Measurements from ENCODE around the gene SLC29A3.
"Not testable (repeated sequence)": the region's sequence is repeated elsewhere in the genome, so short reads cannot be mapped to it uniquely, and the experiment has no call there.

SLC29A3 gene

GRCh38 chr10:71287456-71287855, 31.6 kb upstream of the SLC29A3 start:
- no peak for DNase-seq (ENCODE audit: low read depth in 1 of 2, low spot score in 1 of 2)
- in situ Hi-C loops (cut with HindIII; ENCODE audit: low pct_unique_long_range_greater_than_20kb, low sequenced_read_pairs) = no loop called here
- no peak for TF ChIP-seq JUND (IDR thresholded peaks at IDR 0.05; ENCODE audit: low read depth)

- in situ Hi-C loops (cut with HindIII; ENCODE audit: low pct_unique_long_range_greater_than_20kb, low sequenced_read_pairs) = no loop called here
- no peak for DNase-seq (ENCODE audit: low read depth in 1 of 2, low spot score in 1 of 2)
Measured at GRCh38 chr10:71288461-71288860, 30.6 kb upstream of the SLC29A3 start.

DNA sequence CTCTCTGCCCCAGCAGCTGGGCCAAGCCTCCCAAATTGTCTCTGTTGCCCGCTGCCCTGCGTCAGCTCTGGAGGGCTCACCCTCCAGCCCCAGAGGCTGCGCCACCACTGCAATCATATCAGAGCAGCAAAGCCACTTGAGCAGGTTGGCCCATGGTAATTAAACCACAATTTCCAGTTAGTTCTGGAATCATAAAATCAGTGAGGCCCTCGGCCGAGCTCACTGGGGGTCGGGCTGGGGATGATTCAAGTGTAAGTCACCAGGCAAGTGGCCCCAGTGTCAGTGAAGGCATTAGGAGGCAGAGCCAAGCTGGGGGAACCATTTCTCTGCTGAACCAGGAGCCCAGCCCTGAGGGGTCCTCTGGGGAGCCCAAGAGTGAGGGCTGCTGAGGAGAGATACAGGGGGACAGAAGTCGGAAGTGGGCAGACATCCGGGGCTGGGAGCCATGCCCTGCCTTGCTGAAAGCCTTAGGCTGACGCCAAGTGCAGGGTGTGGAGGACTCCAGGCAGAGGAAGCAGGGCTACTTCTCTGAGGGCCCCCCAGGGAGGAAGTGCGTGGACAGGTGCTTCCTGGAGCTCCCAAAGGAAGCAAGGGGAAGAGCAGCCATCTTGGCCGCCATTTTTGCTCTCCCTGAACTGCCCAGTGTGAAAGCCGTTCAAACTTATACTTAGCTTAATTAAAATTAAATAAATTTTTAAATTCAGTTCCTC, 29.5 kb upstream of the SLC29A3 start:
- DNase-seq (ENCODE audit: low read depth in 1 of 2, low spot score in 1 of 2) = no peak
- in situ Hi-C loops (cut with HindIII; ENCODE audit: low pct_unique_long_range_greater_than_20kb, low sequenced_read_pairs) = no loop called here
- no peak for TF ChIP-seq JUND (IDR thresholded peaks at IDR 0.05; ENCODE audit: low read depth)

More at GRCh38 chr10:71288461-71288860, 30.6 kb upstream of the SLC29A3 start:
- TF ChIP-seq JUND (IDR thresholded peaks at IDR 0.05; ENCODE audit: low read depth) = no peak

GRCh38 chr10:71290331-71290730, 28.7 kb upstream of the SLC29A3 start:
- TF ChIP-seq JUND (IDR thresholded peaks at IDR 0.05; ENCODE audit: low read depth) = no peak
- no peak for DNase-seq (ENCODE audit: low read depth in 1 of 2, low spot score in 1 of 2)
- in situ Hi-C loops (cut with HindIII; ENCODE audit: low pct_unique_long_range_greater_than_20kb, low sequenced_read_pairs) = no loop called here

GRCh38 chr10:71290806-71291527, 28.1 kb upstream of the SLC29A3 start:
- DNase-seq (ENCODE audit: low read depth in 1 of 2, low spot score in 1 of 2) = no peak
- in situ Hi-C loops (cut with HindIII; ENCODE audit: low pct_unique_long_range_greater_than_20kb, low sequenced_read_pairs) = no loop called here
- no peak for TF ChIP-seq JUND (IDR thresholded peaks at IDR 0.05; ENCODE audit: low read depth)

GRCh38 chr10:71291528-71291900, 27.5 kb upstream of the SLC29A3 start:
- no peak for DNase-seq (ENCODE audit: low read depth in 1 of 2, low spot score in 1 of 2)
- no peak for TF ChIP-seq JUND (IDR thresholded peaks at IDR 0.05; ENCODE audit: low read depth)
- in situ Hi-C loops (cut with HindIII; ENCODE audit: low pct_unique_long_range_greater_than_20kb, low sequenced_read_pairs) = no loop called here

GRCh38 chr10:71292624-71293445, 26.2 kb upstream of the SLC29A3 start:
- TF ChIP-seq JUND (IDR thresholded peaks at IDR 0.05; ENCODE audit: low read depth) = no peak
- in situ Hi-C loops (cut with HindIII; ENCODE audit: low pct_unique_long_range_greater_than_20kb, low sequenced_read_pairs) = no loop called here
- no peak for DNase-seq (ENCODE audit: low read depth in 1 of 2, low spot score in 1 of 2)

DNA sequence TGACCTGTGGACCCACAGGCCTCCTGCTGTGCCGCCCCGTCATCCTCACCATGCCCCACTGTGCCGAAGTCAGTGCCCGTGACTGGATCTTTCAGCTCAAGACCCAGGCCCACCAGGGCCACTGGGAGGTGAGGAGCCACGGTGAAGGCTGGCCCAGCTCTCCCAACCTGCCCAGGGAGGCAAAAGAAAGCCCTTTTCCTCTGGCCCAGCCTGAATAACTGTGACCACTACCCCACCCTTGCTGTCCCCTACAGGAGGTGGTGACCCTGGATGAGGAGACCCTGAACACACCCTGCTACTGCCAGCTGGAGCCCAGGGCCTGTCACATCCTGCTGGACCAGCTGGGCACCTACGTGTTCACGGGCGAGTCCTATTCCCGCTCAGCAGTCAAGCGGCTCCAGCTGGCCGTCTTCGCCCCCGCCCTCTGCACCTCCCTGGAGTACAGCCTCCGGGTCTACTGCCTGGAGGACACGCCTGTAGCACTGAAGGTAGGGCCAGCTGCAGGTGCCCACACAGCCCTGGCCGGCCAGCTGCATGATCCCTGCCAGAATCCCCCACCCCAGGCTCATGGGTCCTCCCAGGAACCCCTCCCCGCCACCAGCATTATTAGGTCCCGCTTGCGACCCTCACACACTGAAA, 25.5 kb upstream of the SLC29A3 start:
- no peak for TF ChIP-seq JUND (IDR thresholded peaks at IDR 0.05; ENCODE audit: low read depth)
- in situ Hi-C loops (cut with HindIII; ENCODE audit: low pct_unique_long_range_greater_than_20kb, low sequenced_read_pairs) = no loop called here
- no peak for DNase-seq (ENCODE audit: low read depth in 1 of 2, low spot score in 1 of 2)

DNA sequence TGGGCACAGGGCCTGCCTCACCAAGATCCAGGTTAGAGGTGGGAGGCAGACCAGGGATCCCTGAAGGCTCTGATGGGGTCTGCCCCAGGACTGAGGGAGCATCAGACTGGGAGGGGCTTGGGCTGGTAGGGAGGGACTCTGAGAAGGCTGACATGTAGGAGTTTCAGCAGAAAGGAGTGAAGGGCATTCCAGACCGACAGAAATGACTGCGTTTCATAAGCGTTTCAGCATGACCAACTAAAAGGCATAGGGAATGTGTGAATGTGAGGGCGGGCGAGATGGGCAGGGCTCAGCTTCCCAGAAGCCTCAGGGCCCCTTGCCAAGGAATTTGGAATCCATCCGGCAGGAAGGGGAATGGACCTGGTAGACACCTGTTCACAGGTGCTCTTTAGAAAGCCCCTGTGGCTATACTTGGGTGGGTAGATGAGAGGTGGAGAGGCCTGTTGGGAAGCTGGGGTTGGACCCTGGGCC, 24.9 kb upstream of the SLC29A3 start:
- TF ChIP-seq JUND (IDR thresholded peaks at IDR 0.05; ENCODE audit: low read depth) = no peak
- in situ Hi-C loops (cut with HindIII; ENCODE audit: low pct_unique_long_range_greater_than_20kb, low sequenced_read_pairs) = no loop called here
- DNase-seq (ENCODE audit: low read depth in 1 of 2, low spot score in 1 of 2) = no peak

DNA sequence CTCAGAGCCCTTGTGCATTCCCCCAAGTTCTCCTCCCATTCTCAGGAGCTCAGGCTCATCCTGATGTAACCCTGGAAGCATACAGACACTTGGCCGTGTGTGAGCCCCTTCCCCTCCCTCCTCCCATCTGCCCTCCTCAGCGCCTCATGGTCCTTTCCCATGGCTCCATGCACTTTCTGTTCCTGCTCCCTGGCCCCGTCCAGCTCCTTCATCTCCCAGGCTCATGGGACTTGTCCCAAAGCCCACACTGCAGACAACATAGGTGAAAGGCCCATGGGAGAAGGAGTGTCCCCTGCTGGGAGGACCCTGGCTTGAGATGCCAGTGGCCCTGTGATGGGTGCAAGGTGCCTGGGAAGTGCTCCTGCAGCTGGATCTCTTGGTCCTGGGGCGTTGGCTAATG, 24.2 kb upstream of the SLC29A3 start:
- TF ChIP-seq JUND (IDR thresholded peaks at IDR 0.05; ENCODE audit: low read depth) = no peak
- in situ Hi-C loops (cut with HindIII; ENCODE audit: low pct_unique_long_range_greater_than_20kb, low sequenced_read_pairs) = no loop called here
- no peak for DNase-seq (ENCODE audit: low read depth in 1 of 2, low spot score in 1 of 2)

GRCh38 chr10:71295641-71296040, 23.4 kb upstream of the SLC29A3 start:
- DNase-seq (ENCODE audit: low read depth in 1 of 2, low spot score in 1 of 2) = no peak

DNA sequence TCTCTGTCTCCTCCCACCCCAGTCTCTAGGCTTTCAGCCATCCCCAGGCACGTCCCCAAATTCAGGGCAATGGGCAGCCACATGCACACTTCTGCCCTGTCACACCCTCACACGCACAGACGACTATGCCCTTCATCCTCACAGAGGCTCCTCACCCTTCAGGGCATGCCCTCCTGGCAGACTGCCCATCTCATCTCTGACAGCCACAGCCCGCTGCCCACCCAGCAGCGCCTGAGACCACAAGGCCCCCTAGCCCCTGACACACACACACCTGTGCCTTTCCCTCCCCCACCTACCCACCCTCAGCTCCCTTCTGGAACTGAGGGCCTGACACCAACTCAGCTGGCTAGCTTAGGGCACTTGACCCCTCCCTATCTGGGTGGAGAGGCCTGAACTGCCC, 23.0 kb upstream of the SLC29A3 start:
- no peak for TF ChIP-seq JUND (IDR thresholded peaks at IDR 0.05; ENCODE audit: low read depth)
- in situ Hi-C loops (cut with HindIII; ENCODE audit: low pct_unique_long_range_greater_than_20kb, low sequenced_read_pairs) = no loop called here
- DNase-seq (ENCODE audit: low read depth in 1 of 2, low spot score in 1 of 2) = no peak

More at GRCh38 chr10:71295641-71296040, 23.4 kb upstream of the SLC29A3 start:
- TF ChIP-seq JUND (IDR thresholded peaks at IDR 0.05; ENCODE audit: low read depth) = no peak
- in situ Hi-C loops (cut with HindIII; ENCODE audit: low pct_unique_long_range_greater_than_20kb, low sequenced_read_pairs) = no loop called here

DNA sequence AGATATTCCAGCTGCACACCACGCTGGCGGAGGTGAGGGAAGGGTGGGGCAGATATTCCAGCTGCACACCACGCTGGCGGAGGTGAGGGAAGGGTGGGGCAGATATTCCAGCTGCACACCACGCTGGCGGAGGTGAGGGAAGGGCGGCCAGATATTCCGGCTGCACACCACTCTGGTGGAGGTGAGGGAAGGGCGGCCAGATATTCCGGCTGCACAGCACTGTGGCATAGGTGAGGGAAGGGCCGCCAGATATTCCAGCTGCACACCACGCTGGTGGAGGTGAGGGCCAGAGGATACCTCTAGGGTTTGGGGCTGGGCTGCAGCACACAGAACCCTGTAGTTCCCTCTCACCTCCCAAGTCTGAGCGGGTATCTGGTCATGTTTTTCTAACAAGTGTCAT, 22.2 kb upstream of the SLC29A3 start:
- in situ Hi-C loops (cut with HindIII; ENCODE audit: low pct_unique_long_range_greater_than_20kb, low sequenced_read_pairs) = not testable (repeated sequence)

More for the DNA sequence above, 22.2 kb upstream of the SLC29A3 start:
- not testable (repeated sequence) for DNase-seq (ENCODE audit: low read depth in 1 of 2, low spot score in 1 of 2)

Measured in T47D (cell line).